ENCODE results near the gene DPM2.

Gene DPM2

DNA sequence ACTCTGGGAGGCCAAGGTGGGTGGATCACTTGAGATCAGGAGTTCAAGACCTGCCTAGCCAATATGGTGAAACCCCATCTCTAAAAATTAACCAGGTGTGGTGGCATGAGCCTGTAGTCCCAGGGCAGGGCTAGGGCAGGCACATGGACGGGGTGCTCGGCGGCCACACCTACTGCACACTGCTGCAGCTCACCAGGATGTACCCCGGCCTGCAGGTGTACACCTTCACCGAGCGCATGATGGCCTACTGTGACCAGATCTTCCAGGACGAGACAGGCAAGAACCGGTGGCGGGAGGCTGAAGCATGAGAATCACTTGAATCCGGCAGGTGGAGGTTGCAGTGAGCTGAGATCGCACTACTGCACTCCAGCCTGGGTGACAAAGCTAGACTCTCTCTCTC lies 24.0 kb downstream of the DPM2 start:
- TF ChIP-seq MYC (IDR thresholded peaks at IDR 0.05; ENCODE audit: low read depth, low read length) (no peak), POLR2A (IDR thresholded peaks at IDR 0.05; ENCODE audit: extremely low read depth, insufficient read length) (no peak)
- TF ChIP-seq, protein P1, sequence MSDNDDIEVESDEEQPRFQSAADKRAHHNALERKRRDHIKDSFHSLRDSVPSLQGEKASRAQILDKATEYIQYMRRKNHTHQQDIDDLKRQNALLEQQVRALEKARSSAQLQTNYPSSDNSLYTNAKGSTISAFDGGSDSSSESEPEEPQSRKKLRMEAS (IDR thresholded peaks at IDR 0.05; ENCODE audit: low read depth, low read length) = no peak
- TF ChIP-seq, protein P2, sequence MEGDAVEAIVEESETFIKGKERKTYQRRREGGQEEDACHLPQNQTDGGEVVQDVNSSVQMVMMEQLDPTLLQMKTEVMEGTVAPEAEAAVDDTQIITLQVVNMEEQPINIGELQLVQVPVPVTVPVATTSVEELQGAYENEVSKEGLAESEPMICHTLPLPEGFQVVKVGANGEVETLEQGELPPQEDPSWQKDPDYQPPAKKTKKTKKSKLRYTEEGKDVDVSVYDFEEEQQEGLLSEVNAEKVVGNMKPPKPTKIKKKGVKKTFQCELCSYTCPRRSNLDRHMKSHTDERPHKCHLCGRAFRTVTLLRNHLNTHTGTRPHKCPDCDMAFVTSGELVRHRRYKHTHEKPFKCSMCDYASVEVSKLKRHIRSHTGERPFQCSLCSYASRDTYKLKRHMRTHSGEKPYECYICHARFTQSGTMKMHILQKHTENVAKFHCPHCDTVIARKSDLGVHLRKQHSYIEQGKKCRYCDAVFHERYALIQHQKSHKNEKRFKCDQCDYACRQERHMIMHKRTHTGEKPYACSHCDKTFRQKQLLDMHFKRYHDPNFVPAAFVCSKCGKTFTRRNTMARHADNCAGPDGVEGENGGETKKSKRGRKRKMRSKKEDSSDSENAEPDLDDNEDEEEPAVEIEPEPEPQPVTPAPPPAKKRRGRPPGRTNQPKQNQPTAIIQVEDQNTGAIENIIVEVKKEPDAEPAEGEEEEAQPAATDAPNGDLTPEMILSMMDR (IDR thresholded peaks at IDR 0.05; ENCODE audit: low read depth, low read length) = no peak
- no peak for DNase-seq (ENCODE audit: low read depth)

DNA sequence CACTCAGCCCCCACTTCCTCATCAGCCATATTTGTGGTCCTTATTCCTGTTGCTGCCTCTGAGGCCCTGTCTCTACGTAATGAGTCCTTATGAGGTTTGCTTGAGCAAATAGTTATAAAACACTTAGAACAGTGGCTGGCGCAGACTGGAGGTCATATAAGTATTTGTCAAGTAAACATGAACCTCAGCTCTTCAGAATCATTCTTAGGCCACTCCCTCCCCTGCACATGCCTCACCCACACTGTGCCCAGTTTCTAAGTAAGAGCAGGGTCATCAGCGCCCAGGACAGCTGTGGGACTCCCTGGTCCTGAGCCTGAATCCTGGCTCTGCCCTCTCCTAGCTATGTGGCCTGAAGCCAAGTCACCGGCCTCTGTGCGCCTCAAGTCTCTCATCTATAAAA lies 24.8 kb downstream of the DPM2 start:
- DNase-seq (ENCODE audit: low read depth) = no peak
- no peak overlapping the region for H3K4me3 ChIP-seq (ENCODE audit: low read depth, low read length)
- TF ChIP-seq, protein P1 (IDR thresholded peaks at IDR 0.05; ENCODE audit: low read depth, low read length) = no peak
- TF ChIP-seq, protein P2 (IDR thresholded peaks at IDR 0.05; ENCODE audit: low read depth, low read length) = no peak
- no peak for TF ChIP-seq POLR2A (IDR thresholded peaks at IDR 0.05; ENCODE audit: extremely low read depth, insufficient read length)
- TF ChIP-seq MYC (IDR thresholded peaks at IDR 0.05; ENCODE audit: low read depth, low read length) = no peak

More for the DNA sequence above, 24.0 kb downstream of the DPM2 start:
- H3K4me3 ChIP-seq (ENCODE audit: low read depth, low read length) = no peak overlapping the region

DNA sequence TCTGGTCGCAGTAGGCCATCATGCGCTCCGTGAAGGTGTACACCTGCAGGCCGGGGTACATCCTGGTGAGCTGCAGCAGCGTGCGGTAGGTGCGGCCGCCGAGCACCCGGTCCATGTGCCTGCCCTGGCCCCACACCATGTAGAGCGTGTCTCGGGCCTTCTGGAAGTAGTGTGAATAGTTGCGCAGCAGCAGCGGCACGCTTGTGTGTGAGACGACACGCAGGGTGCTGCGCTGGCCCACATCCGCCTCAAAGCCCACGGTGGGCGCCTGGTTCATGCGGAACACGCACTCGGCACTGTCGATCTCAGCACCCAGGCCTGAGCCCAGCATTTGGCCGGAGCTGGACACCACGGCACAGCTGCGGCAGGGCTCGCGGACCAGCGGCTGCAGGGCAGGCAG lies 25.4 kb downstream of the DPM2 start:
- no peak overlapping the region for H3K4me3 ChIP-seq (ENCODE audit: low read depth, low read length)
- no peak for DNase-seq (ENCODE audit: low read depth)
- TF ChIP-seq, protein P1 (IDR thresholded peaks at IDR 0.05; ENCODE audit: low read depth, low read length) = no peak
- TF ChIP-seq POLR2A (IDR thresholded peaks at IDR 0.05; ENCODE audit: extremely low read depth, insufficient read length) (no peak), MYC (IDR thresholded peaks at IDR 0.05; ENCODE audit: low read depth, low read length) (no peak)
- TF ChIP-seq, protein P2 (IDR thresholded peaks at IDR 0.05; ENCODE audit: low read depth, low read length) = no peak

DNA sequence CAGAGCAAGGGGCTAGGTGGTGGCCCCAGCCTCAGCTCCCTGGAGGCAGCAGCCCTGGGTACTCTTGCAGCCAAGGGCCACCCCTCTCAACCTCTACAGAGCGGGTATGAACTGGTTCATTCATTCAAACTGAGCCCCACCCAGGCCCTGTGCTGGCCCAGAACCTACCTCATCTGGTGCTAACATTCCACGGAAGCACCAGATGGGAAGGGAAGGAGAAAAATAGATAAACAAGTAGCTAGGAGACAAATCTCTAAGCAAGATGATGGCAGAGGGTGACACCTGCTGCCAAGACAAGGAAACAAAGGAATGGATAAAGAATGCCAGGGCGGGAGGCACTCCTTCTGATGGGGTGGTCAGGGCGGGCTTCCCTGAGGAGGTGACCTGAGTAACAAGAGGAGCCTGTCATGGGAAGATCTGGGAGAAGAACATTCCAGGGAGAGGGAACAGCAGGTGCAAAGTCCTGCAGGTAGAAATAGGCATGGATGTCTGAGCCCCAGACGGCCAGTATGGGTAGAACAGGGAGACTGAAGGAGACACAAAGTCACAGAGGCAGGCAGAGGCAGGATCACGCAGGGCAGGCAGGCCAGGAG lies 26.9 kb downstream of the DPM2 start:
- H3K4me3 ChIP-seq (ENCODE audit: low read depth, low read length) = no peak overlapping the region
- DNase-seq (ENCODE audit: low read depth) = no peak
- TF ChIP-seq MYC (IDR thresholded peaks at IDR 0.05; ENCODE audit: low read depth, low read length) = no peak
- TF ChIP-seq, protein P2 (IDR thresholded peaks at IDR 0.05; ENCODE audit: low read depth, low read length) = peak; percentile 16
- no peak for TF ChIP-seq POLR2A (IDR thresholded peaks at IDR 0.05; ENCODE audit: extremely low read depth, insufficient read length)
- TF ChIP-seq, protein P1 (IDR thresholded peaks at IDR 0.05; ENCODE audit: low read depth, low read length) = no peak

DNA sequence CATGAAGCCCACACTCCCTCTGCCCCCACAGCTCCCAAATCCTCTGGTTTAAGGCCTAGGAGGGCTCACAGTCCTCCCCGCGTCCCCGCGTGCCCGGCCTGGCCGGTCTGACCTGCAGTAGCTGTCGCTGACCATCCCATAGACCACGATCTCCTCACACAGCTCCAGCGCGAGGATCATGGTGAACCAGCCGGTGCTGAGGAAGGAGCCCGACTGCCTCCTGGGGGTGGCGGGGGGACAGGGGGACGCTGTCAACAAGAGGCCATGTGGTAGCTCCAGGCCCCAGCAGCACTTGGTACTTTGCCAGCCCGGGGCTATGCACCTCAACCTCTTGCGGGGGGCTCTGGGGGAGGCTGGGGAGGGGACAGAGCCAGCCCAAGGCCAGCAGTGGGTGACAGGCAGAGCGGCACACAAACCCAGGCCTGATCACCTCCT lies 27.8 kb downstream of the DPM2 start:
- DNase-seq (ENCODE audit: low read depth) = no peak
- TF ChIP-seq MYC (IDR thresholded peaks at IDR 0.05; ENCODE audit: low read depth, low read length) = no peak
- H3K4me3 ChIP-seq (ENCODE audit: low read depth, low read length) = no peak overlapping the region

DNA sequence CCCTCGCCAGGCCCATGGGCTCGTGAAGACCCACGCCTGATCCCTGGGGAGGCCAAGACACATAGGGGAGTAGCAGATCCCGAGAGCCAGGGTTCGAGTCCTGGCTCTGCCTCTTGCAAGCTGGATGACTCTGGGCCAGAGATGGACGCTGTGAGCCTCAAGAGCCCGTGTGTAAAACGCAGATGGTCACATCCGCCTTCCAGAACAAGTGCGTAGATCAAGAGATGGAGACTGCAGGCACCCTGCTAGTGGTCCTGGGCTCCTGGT lies 29.1 kb downstream of the DPM2 start:
- TF ChIP-seq, protein P1 (IDR thresholded peaks at IDR 0.05; ENCODE audit: low read depth, low read length) = no peak
- TF ChIP-seq POLR2A (IDR thresholded peaks at IDR 0.05; ENCODE audit: extremely low read depth, insufficient read length) (no peak), MYC (IDR thresholded peaks at IDR 0.05; ENCODE audit: low read depth, low read length) (no peak)
- TF ChIP-seq, protein P2 (IDR thresholded peaks at IDR 0.05; ENCODE audit: low read depth, low read length) = no peak
- H3K4me3 ChIP-seq (ENCODE audit: low read depth, low read length) = no peak overlapping the region
- no peak for DNase-seq (ENCODE audit: low read depth)

All from NB4 (cell line).